HG02938 (cell line): ENCODE results near the gene NDUFAF8.

Source experiments
- ATAC-seq: cut with Tn5 transposase; IDR thresholded peaks from one replicate; pipeline ENCODE4 v1.9.1; 2021; ENCODE audit warnings: mild to moderate bottlenecking, moderate library complexity; ENCODE audit not compliant: unreplicated experiment

Gene NDUFAF8

GRCh38 chr17:81200695-81201580 is 38.2 kb upstream of the NDUFAF8 start:
- ATAC-seq = no peak

GRCh38 chr17:81202318-81202717 is 36.8 kb upstream of the NDUFAF8 start:
- ATAC-seq = no peak

GRCh38 chr17:81203136-81203535 is 36.0 kb upstream of the NDUFAF8 start:
- ATAC-seq = no peak

DNA sequence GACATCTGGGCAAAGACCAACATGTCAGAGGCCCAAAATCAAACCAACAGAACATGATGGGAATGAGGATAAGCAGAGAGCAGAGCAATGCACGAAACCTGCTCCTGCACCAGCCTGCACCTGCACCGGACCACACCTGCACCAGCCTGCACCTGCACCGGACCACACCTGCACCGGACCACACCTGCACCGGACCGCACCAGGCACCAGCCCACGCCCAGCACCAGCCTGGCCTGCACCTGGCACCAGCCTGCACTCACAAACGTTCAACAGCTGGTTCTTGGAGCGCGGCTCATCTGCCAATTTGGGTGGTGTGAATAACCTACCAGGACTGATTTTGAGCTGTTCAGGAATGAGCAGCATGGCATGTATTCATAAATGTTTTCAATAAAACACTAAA is 34.5 kb upstream of the NDUFAF8 start:
- ATAC-seq = no peak

DNA sequence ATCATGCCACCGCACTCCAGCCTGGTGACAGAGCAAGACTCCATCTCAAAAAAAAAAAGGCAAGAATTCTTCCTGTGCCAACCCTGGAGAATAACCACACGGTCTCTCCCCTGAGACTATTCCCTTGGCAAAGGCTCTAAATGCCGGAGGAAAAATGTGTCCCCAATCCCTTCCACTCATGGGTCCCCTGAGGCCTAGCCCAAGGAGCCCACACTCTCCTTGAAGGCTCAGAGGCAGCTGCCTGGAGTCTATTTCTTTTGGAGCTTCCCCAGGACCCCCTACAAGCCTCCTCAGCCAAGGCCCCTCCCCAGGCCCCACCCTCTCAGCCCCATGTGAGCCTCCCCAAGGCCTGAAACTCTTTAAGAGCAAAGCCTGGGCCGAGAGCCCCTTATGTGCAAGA is 33.0 kb upstream of the NDUFAF8 start:
- no peak for ATAC-seq

GRCh38 chr17:81206657-81207056 is 32.5 kb upstream of the NDUFAF8 start:
- no peak for ATAC-seq

- no peak for ATAC-seq
Measured at GRCh38 chr17:81207610-81208581, 31.2 kb upstream of the NDUFAF8 start.

DNA sequence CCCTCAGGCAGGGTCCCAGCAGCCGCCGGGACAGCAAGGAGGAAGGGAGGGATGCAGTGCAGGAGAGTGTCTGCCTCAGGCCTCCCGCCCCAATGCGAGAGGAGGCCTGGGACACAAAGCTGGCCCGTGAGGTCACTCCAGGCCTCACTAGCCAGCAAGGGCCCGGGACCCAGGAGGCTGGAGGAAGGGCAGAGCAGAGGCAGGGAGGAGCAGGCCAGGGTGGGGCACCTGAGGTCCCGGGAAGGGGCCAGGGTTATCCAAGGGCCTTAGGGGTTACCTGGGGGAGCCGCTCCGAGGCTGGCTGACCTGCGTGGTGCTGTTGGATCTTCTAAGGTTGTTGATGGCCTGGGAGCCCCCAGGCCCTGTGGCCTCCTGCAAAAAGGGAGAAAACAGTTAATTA is 30.5 kb upstream of the NDUFAF8 start:
- no peak for ATAC-seq

- no peak for ATAC-seq
Measured at GRCh38 chr17:81209141-81209540, 30.0 kb upstream of the NDUFAF8 start.

DNA sequence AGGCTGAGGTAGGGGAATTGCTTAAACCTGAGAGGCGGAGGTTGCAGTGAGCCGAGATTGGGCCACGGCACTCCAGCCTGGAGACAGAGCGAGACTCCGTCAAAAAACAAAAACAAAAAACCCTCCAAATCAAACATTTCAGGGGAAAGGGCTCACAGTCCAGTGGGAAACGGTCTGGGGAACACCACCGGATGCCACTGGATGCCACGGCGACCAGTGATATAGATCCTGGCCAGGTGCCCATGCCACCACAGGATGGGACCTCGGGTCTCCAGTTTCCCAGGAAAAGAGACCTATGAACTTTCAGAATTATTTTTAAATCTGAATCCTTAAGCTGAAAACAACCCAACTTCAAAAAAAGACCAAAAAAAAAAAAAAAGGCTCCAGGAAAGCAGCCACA is 28.7 kb upstream of the NDUFAF8 start:
- no peak for ATAC-seq

GRCh38 chr17:81210868-81211267 is 28.2 kb upstream of the NDUFAF8 start:
- ATAC-seq = no peak

DNA sequence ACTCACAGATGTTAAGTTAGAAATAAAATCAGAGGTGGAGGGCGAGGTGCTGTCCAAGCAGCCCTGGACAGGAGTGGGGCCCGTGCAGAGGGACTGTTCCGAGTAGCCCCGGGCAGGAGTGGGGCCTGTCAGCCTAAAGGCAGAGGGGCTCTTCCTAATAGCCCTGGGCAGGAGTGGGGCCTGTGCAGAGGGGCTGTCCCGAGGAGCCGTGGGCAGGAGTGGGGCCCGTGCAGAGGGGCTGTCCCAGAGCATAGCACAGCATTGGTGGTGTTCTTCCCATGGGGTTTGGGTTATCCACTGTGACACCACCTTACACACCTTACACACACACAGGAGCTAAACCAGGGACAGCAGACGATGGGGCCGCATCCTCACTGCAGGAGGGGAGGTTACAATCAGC is 26.8 kb upstream of the NDUFAF8 start:
- ATAC-seq = no peak

GRCh38 chr17:81213978-81214377 is 25.1 kb upstream of the NDUFAF8 start:
- ATAC-seq = no peak

- ATAC-seq = no peak
Measured at GRCh38 chr17:81217491-81217890, 21.6 kb upstream of the NDUFAF8 start.

DNA sequence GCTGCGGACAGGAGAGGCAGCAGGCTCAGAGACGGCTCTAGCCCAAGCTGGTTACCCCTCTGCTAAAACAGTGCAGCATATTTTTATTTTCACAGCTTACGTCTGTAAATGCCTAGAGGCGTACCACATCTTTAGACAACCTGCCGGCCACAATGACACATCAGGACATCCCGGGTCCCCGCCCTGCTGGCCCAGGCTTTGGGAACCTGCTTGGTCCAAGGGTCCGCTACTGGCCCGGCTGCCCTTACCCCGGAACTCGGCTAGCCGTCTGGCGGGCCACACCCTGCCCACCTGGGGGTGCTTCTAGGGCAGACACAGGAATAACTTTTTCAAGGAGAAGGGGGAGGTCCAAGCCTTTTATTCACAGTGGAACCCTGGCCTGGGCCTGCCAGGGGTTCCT is 20.7 kb upstream of the NDUFAF8 start:
- ATAC-seq = no peak

DNA sequence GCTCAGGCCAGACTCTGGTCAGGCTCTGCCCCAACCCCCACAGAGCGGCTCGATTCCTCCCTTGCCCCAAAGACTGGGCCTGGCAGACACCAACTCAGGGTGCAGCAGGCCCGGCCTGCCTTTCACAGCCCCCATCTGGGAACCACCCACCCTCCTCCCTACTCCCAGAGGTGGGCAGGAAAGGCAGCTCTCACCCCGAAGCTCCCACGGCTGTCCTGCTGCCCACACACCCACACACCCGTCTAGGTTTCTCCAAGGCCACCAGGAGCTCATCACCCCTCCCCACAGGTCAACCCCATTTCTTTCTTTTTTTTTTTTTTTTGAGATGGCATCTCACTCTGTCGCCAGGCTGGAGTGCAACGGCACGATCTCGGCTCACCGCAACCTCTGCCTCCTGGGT is 20.1 kb upstream of the NDUFAF8 start:
- no peak for ATAC-seq

- ATAC-seq = no peak
Measured at GRCh38 chr17:81219476-81220180, 19.5 kb upstream of the NDUFAF8 start.

GRCh38 chr17:81221371-81221841 is 17.7 kb upstream of the NDUFAF8 start:
- no peak for ATAC-seq

GRCh38 chr17:81221842-81222619 is 17.1 kb upstream of the NDUFAF8 start:
- no peak for ATAC-seq

DNA sequence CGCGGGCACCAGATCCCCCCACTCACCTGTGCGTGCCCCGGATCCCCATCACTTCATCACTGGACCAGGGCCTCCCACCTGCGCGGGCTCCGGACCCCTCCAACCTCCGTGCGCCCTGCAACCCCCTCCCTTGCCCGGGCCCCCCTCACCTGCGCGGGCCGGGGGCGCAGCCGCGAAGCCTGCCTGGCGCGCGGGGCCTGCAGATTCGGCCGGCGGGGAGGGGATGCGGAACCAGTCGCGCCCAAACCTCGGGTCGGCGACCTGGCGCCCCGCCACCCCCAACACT is 16.6 kb upstream of the NDUFAF8 start:
- no peak for ATAC-seq
